NCI-H187 (cell line): ENCODE measurements around the gene RAET1E.
A peak's percentile ranks its signal among the peaks of the same experiment; 100 is the strongest.
"Not testable (repeated sequence)": the region's sequence is repeated elsewhere in the genome, so short reads cannot be mapped to it uniquely, and the experiment has no call there.

Experiments used
- DNase-seq, 2 experiments: peaks; one replicate each; lab custom pipeline; 2025; lab: John Stamatoyannopoulos, UW

The RAET1E gene

GRCh38 chr6:149862424-149862738 is 35.5 kb downstream of the RAET1E start:
- DNase-seq = not testable (repeated sequence)

- no peak for DNase-seq
These were observed 36.1 kb downstream of the RAET1E start for GRCh38 chr6:149861603-149862423.

- DNase-seq = no peak
These were observed 36.9 kb downstream of the RAET1E start for GRCh38 chr6:149860834-149861602.

GRCh38 chr6:149860513-149860833 is 37.4 kb downstream of the RAET1E start:
- DNase-seq = no peak

- DNase-seq = no peak
These were observed 38.0 kb downstream of the RAET1E start for GRCh38 chr6:149859938-149860337.

GRCh38 chr6:149859368-149859767 is 38.5 kb downstream of the RAET1E start:
- DNase-seq = no peak

- DNase-seq = no peak
These were observed 40.4 kb downstream of the RAET1E start for GRCh38 chr6:149857541-149857940.

GRCh38 chr6:149856256-149856994 is 41.5 kb downstream of the RAET1E start:
- DNase-seq = no peak

GRCh38 chr6:149855741-149856140 is 42.2 kb downstream of the RAET1E start:
- DNase-seq = no peak

GRCh38 chr6:149855040-149855654 is 42.8 kb downstream of the RAET1E start:
- no peak for DNase-seq

- DNase-seq = no peak
These were observed 43.4 kb downstream of the RAET1E start for GRCh38 chr6:149854532-149854931.

- DNase-seq = not testable (repeated sequence)
These were observed 43.9 kb downstream of the RAET1E start for GRCh38 chr6:149854017-149854416.

- DNase-seq = no peak
These were observed 45.0 kb downstream of the RAET1E start for GRCh38 chr6:149852881-149853280.

GRCh38 chr6:149852180-149852579 is 45.7 kb downstream of the RAET1E start:
- DNase-seq = peak in 1 of 2 experiments; percentile 49

- no peak for DNase-seq
These were observed 46.3 kb downstream of the RAET1E start for GRCh38 chr6:149851461-149852110.

GRCh38 chr6:149848343-149848742 is 49.6 kb downstream of the RAET1E start:
- DNase-seq = not testable (repeated sequence)
